H1 (cell line): Measurements from ENCODE around the gene MAGEB10. TPM values are rescaled to one million over a fixed set of nuclear protein-coding genes. Genes with fewer than 3 reads are reported as not detected.

Experiments
- CTCF ChIA-PET: fragments of 300-600 bp; sonication (Branson Sonifier 250); formaldehyde crosslinking; loops from one replicate; lab custom pipeline; 2021; ENCODE audit not compliant: partially characterized antibody; lab: Charles Lee
- POLR2A ChIA-PET: fragments of 300-600 bp; sonication (Branson Sonifier 250); formaldehyde crosslinking; loops from one replicate; lab custom pipeline; 2021; ENCODE audit warnings: inconsistent platforms; ENCODE audit not compliant: partially characterized antibody; lab: Charles Lee
- DNase-seq, 2 experiments: peaks; one replicate each; pipeline versions ENCODE4 v3.0.0 to v3.0.0-alpha.2; 2010 to 2022; ENCODE audit warnings: low spot score in 2 of 2, low read depth in 1 of 2, mixed read lengths in 1 of 2
- FAIRE-seq: peaks from 2 replicates; lab custom pipeline; 2011; peaks lifted over from hg19 to GRCh38; lab: Jason Lieb, UNC
- H2AFZ ChIP-seq: 2 replicates; pipeline ENCODE4 v1.8.1; 2012; ENCODE audit warnings: low read length, inconsistent platforms
- H2AK5ac ChIP-seq: 2 replicates; pipeline ENCODE4 v1.6.1; 2013; ENCODE audit warnings: low read depth, low read length
- H2BK120ac ChIP-seq: replicated peaks from 2 replicates; pipeline ENCODE3; 2013; ENCODE audit warnings: low read depth, low read length, inconsistent platforms
- H2BK12ac ChIP-seq: 2 replicates; pipeline ENCODE4 v1.6.1; 2013; ENCODE audit warnings: low read depth, low read length
- H2BK15ac ChIP-seq: 2 replicates; pipeline ENCODE4 v1.6.1; 2013; ENCODE audit warnings: low read length
- H2BK20ac ChIP-seq: 2 replicates; pipeline ENCODE4 v1.6.1; 2013; ENCODE audit warnings: low read length
- H2BK5ac ChIP-seq: 2 replicates; pipeline ENCODE4 v1.6.1; 2013; ENCODE audit warnings: low read depth, low read length
- H3K14ac ChIP-seq: 2 replicates; pipeline ENCODE4 v1.6.1; 2013; ENCODE audit warnings: inconsistent platforms; ENCODE audit not compliant: insufficient read length
- H3K18ac ChIP-seq: 2 replicates; pipeline ENCODE4 v1.6.1; 2013; ENCODE audit warnings: low read length; ENCODE audit errors: extremely low read depth
- H3K23ac ChIP-seq: 2 replicates; pipeline ENCODE4 v1.6.1; 2013; ENCODE audit warnings: inconsistent platforms; ENCODE audit not compliant: insufficient read length
- H3K23me2 ChIP-seq: 2 replicates; pipeline ENCODE4 v1.6.1; 2013; ENCODE audit warnings: low read depth, low read length
- H3K27ac ChIP-seq: 2 replicates; pipeline ENCODE4 v1.6.1; 2011; ENCODE audit warnings: low read depth, low read length, inconsistent platforms
- H3K27me3 ChIP-seq, 4 experiments: replicated peaks in 1 of 4; 1 replicate in 1 of 4; 2 replicates in 3 of 4; pipeline versions ENCODE4 v1.6.1 to v1.8.1; 2011 to 2013; ENCODE audit warnings: low read length in 3 of 4, mild to moderate bottlenecking in 3 of 4, inconsistent platforms in 2 of 4, mixed read lengths in 2 of 4, moderate library complexity in 1 of 4; ENCODE audit not compliant: control insufficient read depth in 3 of 4, insufficient read depth in 3 of 4; ENCODE audit errors: extremely low read depth in 1 of 4
- H3K36me3 ChIP-seq, 4 experiments: 2 replicates each; pipeline versions ENCODE4 v1.6.1 to v1.8.1; 2011 to 2013; ENCODE audit warnings: mild to moderate bottlenecking in 4 of 4, low read length in 3 of 4, moderate library complexity in 2 of 4, control low read depth in 1 of 4, inconsistent platforms in 1 of 4; ENCODE audit not compliant: insufficient read depth in 4 of 4, control insufficient read depth in 2 of 4
- H3K4ac ChIP-seq: replicated peaks from 2 replicates; pipeline ENCODE3; 2013; ENCODE audit warnings: low read length, low read depth, mixed read lengths, inconsistent platforms; ENCODE audit not compliant: insufficient read length
- H3K4me1 ChIP-seq, 4 experiments: replicated peaks in 1 of 4; 1 replicate in 1 of 4; 2 replicates in 3 of 4; pipeline versions ENCODE4 v1.6.1 to v1.8.1; 2011 to 2013; ENCODE audit warnings: low read length in 3 of 4, inconsistent platforms in 2 of 4, mixed read lengths in 1 of 4; ENCODE audit not compliant: insufficient read depth in 4 of 4, control insufficient read depth in 3 of 4
- H3K4me2 ChIP-seq, 2 experiments: 2 replicates each; pipeline versions ENCODE4 v1.6.1 to v1.8.1; 2011 to 2013; ENCODE audit warnings: low read depth in 2 of 2, low read length in 2 of 2, control low read depth in 1 of 2, inconsistent platforms in 1 of 2, mild to moderate bottlenecking in 1 of 2; ENCODE audit not compliant: insufficient read depth in 1 of 2
- H3K4me3 ChIP-seq, 4 experiments: fragments of 200-600, 300-600 bp in 1 of 4; sonication (generic), shearing (Covaris generic), sonication (Bioruptor Twin) in 1 of 4; 2 replicates each; pipeline versions ENCODE4 v1.5.1 to v1.8.1; 2011 to 2016; ENCODE audit warnings: low read length in 4 of 4, low read depth in 3 of 4, control low read depth in 2 of 4, inconsistent platforms in 2 of 4, mild to moderate bottlenecking in 2 of 4, mixed read lengths in 1 of 4, moderate library complexity in 1 of 4; ENCODE audit not compliant: insufficient read depth in 2 of 4; ENCODE audit errors: extremely low read depth in 1 of 4
- H3K56ac ChIP-seq: replicated peaks from 2 replicates; pipeline ENCODE3; 2013; ENCODE audit warnings: low read depth, mild to moderate bottlenecking, mixed read lengths, low read length, inconsistent platforms; ENCODE audit not compliant: insufficient read length
- H3K79me1 ChIP-seq: 2 replicates; pipeline ENCODE4 v1.6.1; 2013; ENCODE audit warnings: low read depth, low read length, control low read depth
- H3K79me2 ChIP-seq, 2 experiments: 2 replicates each; pipeline versions ENCODE4 v1.6.1 to v1.8.1; 2012 to 2013; ENCODE audit warnings: low read length in 2 of 2, mild to moderate bottlenecking in 2 of 2, inconsistent platforms in 1 of 2; ENCODE audit not compliant: insufficient read depth in 2 of 2, control insufficient read depth in 1 of 2
- H3K9ac ChIP-seq, 4 experiments: replicated peaks in 1 of 4; 1 replicate in 1 of 4; 2 replicates in 3 of 4; pipeline versions ENCODE4 v1.6.1 to v1.8.1; 2011 to 2013; ENCODE audit warnings: low read depth in 3 of 4, low read length in 3 of 4, control low read depth in 2 of 4, mild to moderate bottlenecking in 2 of 4, moderate library complexity in 2 of 4, inconsistent platforms in 1 of 4; ENCODE audit errors: extremely low read depth in 1 of 4
- H3K9me3 ChIP-seq, 2 experiments: 2 replicates each; pipeline versions ENCODE4 v1.6.1 to v1.8.1; 2012 to 2013; ENCODE audit warnings: mild to moderate bottlenecking in 2 of 2, moderate library complexity in 2 of 2, control low read depth in 1 of 2, inconsistent platforms in 1 of 2, low read depth in 1 of 2, low read length in 1 of 2, mixed read lengths in 1 of 2; ENCODE audit not compliant: insufficient read depth in 2 of 2
- H4K20me1 ChIP-seq, 2 experiments: replicated peaks in 1 of 2; 2 replicates each; pipeline versions ENCODE3 to v1.8.1; 2011 to 2013; ENCODE audit warnings: inconsistent platforms in 2 of 2, low read length in 2 of 2, mild to moderate bottlenecking in 1 of 2; ENCODE audit not compliant: insufficient read depth in 2 of 2, control insufficient read depth in 1 of 2
- H4K5ac ChIP-seq: 2 replicates; pipeline ENCODE4 v1.6.1; 2013; ENCODE audit warnings: low read length, low read depth, mixed read lengths, inconsistent platforms; ENCODE audit not compliant: insufficient read length
- H4K8ac ChIP-seq: 2 replicates; pipeline ENCODE4 v1.8.0; 2013; ENCODE audit warnings: mild to moderate bottlenecking, moderate library complexity, low read length, inconsistent platforms; ENCODE audit not compliant: insufficient read depth; ENCODE audit errors: extremely low read depth
- H4K91ac ChIP-seq: replicated peaks from 2 replicates; pipeline ENCODE3; 2013; ENCODE audit warnings: low read length, mixed read lengths, inconsistent platforms; ENCODE audit not compliant: insufficient read length
- ASH2L ChIP-seq: fragments of 200-600, 300-600 bp; sonication (generic); IDR thresholded peaks from one replicate; pipeline ENCODE4 v1.7.1; 2017; ENCODE audit warnings: low read length
- BRCA1 ChIP-seq: IDR thresholded peaks from 2 replicates; pipeline ENCODE4 v1.6.1; 2012; ENCODE audit warnings: low read depth, low read length, improper control_type of control experiment
- EZH2 ChIP-seq: fragments of 200-600 bp; sonication (generic); IDR thresholded peaks from 2 replicates; pipeline ENCODE4 v1.7.1; 2012; ENCODE audit warnings: low read depth, mild to moderate bottlenecking, moderate library complexity, low read length, inconsistent platforms; ENCODE audit not compliant: severe bottlenecking
- GABPA ChIP-seq: IDR thresholded peaks from 2 replicates; pipeline ENCODE4 v1.6.1; 2011; ENCODE audit warnings: mild to moderate bottlenecking, low read length, moderate library complexity, borderline replicate concordance; ENCODE audit not compliant: insufficient read depth
- GTF2F1 ChIP-seq: IDR thresholded peaks from 2 replicates; pipeline ENCODE4 v1.6.1; 2012; ENCODE audit warnings: low read depth, low read length, improper control_type of control experiment, borderline replicate concordance
- HDAC2 ChIP-seq, 2 experiments: fragments of 300-600 bp in 1 of 2; sonication (generic) in 1 of 2; IDR thresholded peaks; 2 replicates each; pipeline ENCODE4 v1.6.1; 2011 to 2012; ENCODE audit warnings: low read depth in 2 of 2, low read length in 2 of 2, mild to moderate bottlenecking in 2 of 2, moderate library complexity in 2 of 2, borderline replicate concordance in 1 of 2, inconsistent platforms in 1 of 2
- JUND ChIP-seq: IDR thresholded peaks from 2 replicates; pipeline ENCODE4 v1.6.1; 2011; ENCODE audit warnings: mild to moderate bottlenecking, improper control_type of control experiment, low read length
- KDM1A ChIP-seq: fragments of 200-600, 300-600 bp; sonication (generic); IDR thresholded peaks from 2 replicates; pipeline ENCODE4 v1.7.1; 2016; ENCODE audit warnings: mild to moderate bottlenecking, low read length, borderline replicate concordance
- MAFK ChIP-seq: IDR thresholded peaks from 2 replicates; pipeline ENCODE4 v1.6.1; 2012; ENCODE audit warnings: low read depth, mild to moderate bottlenecking, improper control_type of control experiment, low read length
- SIN3A ChIP-seq, 2 experiments: IDR thresholded peaks in 1 of 2; conservative IDR thresholded peaks in 1 of 2; 2 replicates each; pipeline ENCODE4 v1.6.1; 2011 to 2012; ENCODE audit warnings: low read length in 2 of 2, improper control_type of control experiment in 1 of 2, low read depth in 1 of 2, mild to moderate bottlenecking in 1 of 2
- SIX5 ChIP-seq: IDR thresholded peaks from 2 replicates; pipeline ENCODE4 v1.6.1; 2011; ENCODE audit warnings: mild to moderate bottlenecking, low read depth, low read length
- SP2 ChIP-seq: IDR thresholded peaks from 2 replicates; pipeline ENCODE4 v1.6.1; 2012; ENCODE audit warnings: mild to moderate bottlenecking, low read length, inconsistent platforms
- TEAD4 ChIP-seq: IDR thresholded peaks from 2 replicates; pipeline ENCODE4 v1.6.1; 2012; ENCODE audit warnings: low read depth, low read length, inconsistent platforms, mixed read lengths
- WGBS, 2 experiments: shearing (Covaris generic) in 1 of 2; methylation state at CpG; one replicate each; pipeline versions ENCODE4 v1.1.6 to v1.1.7; 2013 to 2015; ENCODE audit warnings: low lambda C conversion rate in 2 of 2, mixed read lengths in 2 of 2, inconsistent platforms in 1 of 2, low coverage in 1 of 2, missing lambda C conversion rate in 1 of 2; ENCODE audit not compliant: insufficient replicate concordance in 2 of 2, insufficient coverage in 1 of 2, insufficient read length in 1 of 2; ENCODE audit errors: extremely low coverage in 1 of 2, missing lambda C conversion rate in 1 of 2; 5-methylcytosine and 5-hydroxymethylcytosine counted together
- polyA plus RNA-seq, 7 experiments: library from polyadenylated mRNA; depleted of rRNA in 3 of 7; stranded (reverse) in 5 of 7; unstranded in 2 of 7; fragments of >200 nt in 5 of 7; fragments of 200-250 nt in 2 of 7; gene quantifications; 1 replicate in 5 of 7; 2 replicates in 1 of 7; 4 replicates in 1 of 7; pipeline versions ENCODE4 v1.2.1 to v1.2.3, GENCODE V29; 2011 to 2013; ENCODE audit warnings: missing spikeins in 2 of 7, mixed read lengths in 2 of 7
- total RNA-seq: library from RNA; stranded (reverse); fragmentation: NEBNext Ultra II Directional; extraction: Animal tissue kit (Norgen Biotek cat#: 25700); gene quantifications from 2 replicates; pipeline ENCODE4 v1.2.1, GENCODE V29; 2021

Gene MAGEB10
- total and polyA plus RNA-seq, 2 of the 8 experiments (the other 6 are each of a cell fraction or from before 2014, with no cell fraction given) = not detected

GRCh38 chrX:27796640-27797257 lies 11.0 kb upstream of the MAGEB10 start:
- Histone ChIP-seq H3K4ac (no peak overlapping the region), H2BK12ac (no peak overlapping the region), H2BK20ac (no peak overlapping the region), H3K4me1 (no peaks in the 10 kb centered on the region), H2BK15ac (no peak overlapping the region), H4K20me1 (no peaks in the 10 kb centered on the region), H3K4me3 (no peak overlapping the region), H3K56ac (no peak overlapping the region), H2AFZ (no peak overlapping the region), H4K8ac (no peak overlapping the region), H3K79me1 (no peaks in the 10 kb centered on the region), H3K18ac (no peak overlapping the region), H4K5ac (no peak overlapping the region), H3K4me2 (no peak overlapping the region), H2AK5ac (no peak overlapping the region), H2BK120ac (no peak overlapping the region), H3K79me2 (no peaks in the 10 kb centered on the region), H3K9me3 (no peaks in the 10 kb centered on the region), H3K27me3 (no peaks in the 10 kb centered on the region), H2BK5ac (no peak overlapping the region), H3K9ac (no peak overlapping the region), H3K27ac (no peak overlapping the region), H3K36me3 (no peaks in the 10 kb centered on the region), H3K14ac (no peak overlapping the region), H3K23ac (no peak overlapping the region), H4K91ac (no peak overlapping the region), H3K23me2 (no peaks in the 10 kb centered on the region)
- POLR2A ChIA-PET = no interaction called here
- TF ChIP-seq MAFK (no peak), SP2 (no peak), EZH2 (no peak), SIX5 (no peak), ASH2L (no peak), SIN3A (conservative IDR thresholded peaks at IDR 0.05 in 1 of 2, IDR thresholded peaks at IDR 0.05 in 1 of 2; ENCODE audit: low read depth in 1 of 2, low read length in 2 of 2) (no peak), HDAC2 (IDR thresholded peaks at IDR 0.05; ENCODE audit: borderline replicate concordance in 1 of 2, low read depth in 2 of 2, low read length in 2 of 2) (no peak), GTF2F1 (no peak), JUND (no peak), GABPA (no peak), BRCA1 (no peak), TEAD4 (no peak), KDM1A (no peak)
- WGBS, 2 experiments = 97% methylated on average over 6 of the region's 6 CpGs; no CpG with 5 or more reads in 1 of the 2 experiments
- CTCF ChIA-PET = no interaction called here
- DNase-seq (no peak), FAIRE-seq (no peak)
